ES-I3 (cell line): ENCODE measurements around the gene ITIH5.

Experiments
- H3K36me3 ChIP-seq: 2 replicates; pipeline ENCODE4 v1.6.1; 2013; ENCODE audit warnings: mild to moderate bottlenecking, low read length, control low read depth, moderate library complexity; ENCODE audit not compliant: insufficient read depth
- H3K4me1 ChIP-seq: 2 replicates; pipeline ENCODE4 v1.6.1; 2013; ENCODE audit warnings: mild to moderate bottlenecking, control low read depth, low read length; ENCODE audit not compliant: insufficient read depth
- H3K9ac ChIP-seq: 2 replicates; pipeline ENCODE4 v1.6.1; 2013; ENCODE audit warnings: low read depth, mild to moderate bottlenecking, low read length, moderate library complexity
- H3K9me3 ChIP-seq: 2 replicates; pipeline ENCODE4 v1.6.1; 2013; ENCODE audit warnings: mild to moderate bottlenecking, low read length, moderate library complexity; ENCODE audit not compliant: control insufficient read depth, insufficient read depth

The ITIH5 gene

GRCh38 chr10:7571981-7572380, 94.8 kb downstream of the ITIH5 start:
- Histone ChIP-seq H3K9me3 (no peaks in the 10 kb centered on the region), H3K36me3 (no peaks in the 10 kb centered on the region), H3K4me1 (no peaks in the 10 kb centered on the region), H3K9ac (no peak overlapping the region)

GRCh38 chr10:7567911-7568620, 98.7 kb downstream of the ITIH5 start:
- H3K4me1 ChIP-seq = no peaks in the 10 kb centered on the region
- no peaks in the 10 kb centered on the region for H3K9me3 ChIP-seq

DNA sequence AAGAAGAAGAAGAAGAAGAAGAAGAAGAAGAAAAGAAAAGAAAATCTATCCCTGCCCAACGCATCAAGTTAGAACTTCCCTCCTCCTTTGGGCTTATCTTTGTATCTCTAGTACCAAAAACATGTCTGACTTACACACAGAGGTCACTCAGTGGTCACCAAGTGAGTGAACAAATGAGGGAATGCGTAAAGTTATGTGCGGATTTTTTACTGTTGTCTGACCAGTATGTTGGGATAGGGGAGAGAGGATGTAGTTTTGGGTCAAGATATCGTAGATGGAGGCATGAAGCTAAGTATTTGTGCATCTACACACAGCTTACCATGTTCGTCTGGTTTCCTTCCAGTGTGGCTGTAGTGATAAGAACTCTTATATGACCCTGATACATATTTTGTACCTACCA, 99.9 kb downstream of the ITIH5 start:
- Histone ChIP-seq H3K9ac (no peak overlapping the region), H3K36me3 (no peaks in the 10 kb centered on the region), H3K9me3 (no peaks in the 10 kb centered on the region), H3K4me1 (peaks cover 3% of the 10 kb centered on the region; the same call in 1 of the 2 replicates)

More at GRCh38 chr10:7567911-7568620, 98.7 kb downstream of the ITIH5 start:
- Histone ChIP-seq H3K9ac (no peak overlapping the region), H3K36me3 (no peaks in the 10 kb centered on the region)

DNA sequence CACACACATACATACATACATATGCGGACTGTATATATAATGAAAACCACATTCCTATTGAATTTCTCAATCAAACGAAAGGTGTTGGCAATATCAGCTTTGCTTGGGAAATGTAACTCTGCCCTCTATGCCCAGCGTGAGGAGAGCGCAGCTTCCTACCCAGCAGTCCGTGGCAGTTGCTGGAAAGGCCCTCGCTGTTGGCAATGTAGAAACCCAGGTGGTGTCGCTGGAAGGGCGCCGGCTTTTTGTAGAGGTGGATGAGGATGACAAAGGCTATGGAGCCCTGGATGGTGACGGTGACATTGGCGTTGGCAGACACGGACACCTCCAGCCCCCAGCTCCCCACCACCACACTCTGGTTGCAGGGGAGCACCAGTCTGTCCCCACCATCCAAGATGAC, 100.9 kb downstream of the ITIH5 start:
- H3K9me3 ChIP-seq = no peaks in the 10 kb centered on the region
- H3K9ac ChIP-seq = no peak overlapping the region
- H3K4me1 ChIP-seq = peaks cover 12% of the 10 kb centered on the region; the same call in 1 of the 2 replicates
- H3K36me3 ChIP-seq = no peaks in the 10 kb centered on the region

DNA sequence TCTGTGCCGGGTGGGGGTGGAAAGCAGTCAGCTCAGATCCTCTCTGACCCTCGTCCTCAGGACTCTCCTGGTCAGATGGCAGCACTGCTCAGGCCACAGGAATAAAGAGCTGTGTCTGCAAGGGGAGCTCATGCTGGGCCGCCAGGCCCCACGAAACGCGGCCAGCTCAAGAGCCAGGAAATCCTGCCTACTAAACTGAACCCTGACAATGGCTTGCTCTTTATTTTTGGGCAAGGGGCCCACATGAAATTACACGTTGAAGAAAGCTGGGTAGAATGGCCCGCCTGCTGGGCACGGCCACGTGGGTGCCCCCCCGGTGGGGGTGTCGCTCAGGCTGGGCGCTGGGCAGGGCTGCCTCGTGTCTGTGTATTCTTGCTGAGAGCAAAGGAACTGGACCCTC, 103.0 kb downstream of the ITIH5 start:
- Histone ChIP-seq H3K9me3 (no peaks in the 10 kb centered on the region), H3K36me3 (no peaks in the 10 kb centered on the region), H3K4me1 (peaks cover 12% of the 10 kb centered on the region; the same call in 1 of the 2 replicates), H3K9ac (no peak overlapping the region)

DNA sequence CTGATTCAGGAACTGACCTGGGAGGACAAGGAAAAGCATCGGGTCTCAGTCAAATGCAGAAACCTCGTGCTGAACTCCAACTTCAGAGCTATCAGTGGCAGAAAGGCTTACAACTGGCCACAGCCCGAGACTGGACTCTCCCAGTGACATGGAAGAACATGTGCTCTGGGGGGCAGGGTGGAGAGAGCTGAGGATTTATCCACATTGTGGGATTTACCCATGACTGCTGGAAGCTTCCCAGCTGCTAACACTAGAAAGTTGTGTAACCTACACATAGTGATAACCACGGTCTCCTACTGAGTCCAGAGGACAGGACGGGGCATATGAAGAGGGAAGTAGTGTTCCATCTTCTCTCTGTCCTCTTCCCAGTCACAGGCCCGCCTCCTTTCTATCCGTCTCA, 103.4 kb downstream of the ITIH5 start:
- no peaks in the 10 kb centered on the region for H3K36me3 ChIP-seq
- H3K9ac ChIP-seq = no peak overlapping the region
- peaks cover 12% of the 10 kb centered on the region; the same call in 1 of the 2 replicates for H3K4me1 ChIP-seq
- H3K9me3 ChIP-seq = no peaks in the 10 kb centered on the region

DNA sequence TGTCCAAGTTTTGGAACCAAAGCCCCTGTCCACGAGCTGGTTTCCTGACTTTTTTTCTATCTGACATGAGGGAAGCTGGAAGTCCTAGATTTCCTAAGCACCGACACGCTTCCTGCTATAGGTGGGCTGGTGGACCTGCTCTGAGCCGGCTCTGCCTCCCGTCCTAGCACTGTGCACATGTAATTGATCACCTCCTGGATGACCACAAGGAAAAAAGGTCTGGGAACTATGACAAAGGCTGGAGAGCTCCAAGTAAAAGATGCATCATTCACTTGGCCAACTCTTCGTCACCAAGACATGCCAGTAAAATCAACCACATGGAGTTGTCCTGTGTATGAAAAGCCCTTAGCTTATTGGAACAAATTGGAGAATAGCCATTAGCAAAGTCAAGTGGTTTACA, 104.8 kb downstream of the ITIH5 start:
- Histone ChIP-seq H3K9ac (no peak overlapping the region), H3K4me1 (peaks cover 12% of the 10 kb centered on the region; the same call in 1 of the 2 replicates), H3K9me3 (no peaks in the 10 kb centered on the region), H3K36me3 (no peaks in the 10 kb centered on the region)

DNA sequence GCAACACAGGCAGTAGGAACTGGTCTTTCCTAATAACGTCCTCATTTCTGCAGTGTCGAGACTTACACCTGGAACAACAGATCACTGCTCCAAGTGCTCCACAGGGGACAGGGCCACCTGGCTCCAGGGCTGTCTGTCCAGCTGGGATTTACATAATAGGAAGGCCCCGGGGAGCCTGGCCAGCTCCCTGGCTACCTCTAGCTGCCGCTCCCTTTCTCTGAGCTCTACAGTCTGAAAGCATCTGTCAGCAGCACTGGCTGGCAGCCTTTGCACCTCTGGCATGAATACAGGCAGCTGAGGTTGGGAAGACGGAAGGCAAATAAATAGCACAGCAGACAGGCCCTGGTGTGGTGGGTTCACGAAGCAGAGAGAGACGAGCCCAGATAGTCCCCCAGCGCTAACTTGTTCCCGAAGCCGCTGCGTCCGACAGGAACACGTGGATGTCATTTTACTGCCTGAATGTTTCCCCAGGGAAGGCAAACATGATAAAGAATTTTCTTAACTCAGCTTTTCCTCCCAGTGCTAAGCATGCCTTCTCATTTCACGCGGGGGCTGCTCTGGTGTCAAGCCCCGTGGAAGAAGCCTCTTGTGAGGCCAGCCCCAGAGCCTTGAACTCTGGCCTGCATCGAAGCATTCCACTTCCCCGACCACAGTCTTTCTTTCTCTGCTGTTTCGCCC, 105.4 kb downstream of the ITIH5 start:
- H3K9ac ChIP-seq = no peak overlapping the region
- H3K4me1 ChIP-seq = peaks cover 12% of the 10 kb centered on the region; the same call in 1 of the 2 replicates
- H3K9me3 ChIP-seq = no peaks in the 10 kb centered on the region
- no peaks in the 10 kb centered on the region for H3K36me3 ChIP-seq

DNA sequence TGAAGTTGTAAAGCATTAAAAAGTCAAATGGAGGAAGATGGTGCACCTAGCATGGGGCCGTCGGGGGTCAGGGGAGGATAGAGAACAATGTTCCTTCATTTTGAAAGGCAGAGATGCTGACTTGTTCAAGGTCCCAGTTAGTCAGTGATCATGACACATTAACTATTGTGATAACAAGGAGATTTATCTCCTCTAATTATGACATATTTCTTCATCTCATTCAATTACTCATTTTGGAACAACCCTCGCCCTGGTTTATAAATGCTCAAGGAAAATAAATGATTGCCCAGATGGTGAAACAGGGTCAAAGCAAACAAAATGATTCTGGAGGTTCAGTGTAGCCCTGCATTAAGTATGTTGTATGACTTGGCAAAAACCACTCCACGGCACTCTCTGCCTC, 106.2 kb downstream of the ITIH5 start:
- no peaks in the 10 kb centered on the region for H3K9me3 ChIP-seq
- peaks cover 12% of the 10 kb centered on the region; the same call in 1 of the 2 replicates for H3K4me1 ChIP-seq
- H3K9ac ChIP-seq = no peak overlapping the region
- no peaks in the 10 kb centered on the region for H3K36me3 ChIP-seq

DNA sequence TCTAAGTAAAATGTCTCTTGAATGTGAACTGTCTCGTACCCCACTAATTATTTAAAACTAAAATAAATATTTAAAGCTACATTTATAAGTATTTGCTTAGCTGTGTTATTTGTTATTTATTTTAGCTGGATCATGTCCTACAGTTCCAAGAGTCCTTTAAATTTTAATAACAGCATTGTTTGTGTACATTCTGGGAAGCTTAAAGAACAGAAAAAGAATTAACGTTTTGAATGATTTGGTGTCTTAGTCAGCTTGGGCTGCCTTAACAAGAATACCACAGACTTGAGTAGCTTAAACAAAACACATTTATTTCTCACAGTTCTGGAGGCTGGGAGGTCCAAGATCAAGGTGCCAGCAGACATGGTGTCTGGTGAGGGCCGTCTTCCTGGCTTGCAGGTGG, 107.4 kb downstream of the ITIH5 start:
- Histone ChIP-seq H3K9ac (no peak overlapping the region), H3K9me3 (no peaks in the 10 kb centered on the region), H3K4me1 (peaks cover 12% of the 10 kb centered on the region; the same call in 1 of the 2 replicates), H3K36me3 (no peaks in the 10 kb centered on the region)

DNA sequence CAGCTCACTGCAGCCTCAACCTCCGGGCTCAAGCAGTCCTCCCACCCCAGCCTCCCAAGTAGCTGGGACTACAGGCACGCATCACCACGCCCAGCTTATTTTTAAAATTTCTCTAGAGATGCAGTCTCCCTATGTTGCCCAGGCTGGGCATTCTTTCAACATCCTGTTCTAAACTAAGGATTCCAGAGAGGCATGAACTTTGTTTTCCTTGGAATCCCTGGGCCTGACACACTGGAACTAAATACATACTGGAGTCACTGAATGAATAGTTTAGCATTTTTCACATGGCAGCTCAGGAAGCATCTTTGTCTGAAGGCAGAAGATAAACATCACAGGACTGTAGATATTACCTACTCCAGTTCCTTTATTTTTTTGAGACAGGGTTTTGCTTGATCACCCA, 108.7 kb downstream of the ITIH5 start:
- Histone ChIP-seq H3K9ac (no peak overlapping the region), H3K9me3 (no peaks in the 10 kb centered on the region), H3K36me3 (no peaks in the 10 kb centered on the region), H3K4me1 (peaks cover 12% of the 10 kb centered on the region; the same call in 1 of the 2 replicates)

DNA sequence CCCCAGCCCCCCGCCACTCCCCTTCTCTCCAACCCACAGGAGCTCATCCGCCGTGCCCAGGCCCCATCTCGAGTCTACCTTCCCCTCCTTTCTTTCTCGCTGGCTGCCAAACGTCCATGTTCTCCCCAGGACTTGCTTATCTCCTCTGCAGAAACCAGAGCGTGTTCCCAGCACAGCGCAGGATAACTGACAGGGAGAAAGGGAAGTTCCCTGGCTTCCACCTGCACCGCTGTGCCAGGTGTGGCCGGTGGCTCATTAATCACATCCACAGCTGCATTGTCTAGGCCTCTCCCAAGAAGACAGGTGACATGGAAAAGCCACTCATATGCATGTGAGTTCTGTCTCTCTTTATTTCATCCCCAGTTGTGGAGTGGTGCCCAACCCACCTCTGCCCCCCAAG, 113.2 kb downstream of the ITIH5 start:
- H3K9ac ChIP-seq = no peak overlapping the region
- no peaks in the 10 kb centered on the region for H3K9me3 ChIP-seq
- H3K36me3 ChIP-seq = no peaks in the 10 kb centered on the region

DNA sequence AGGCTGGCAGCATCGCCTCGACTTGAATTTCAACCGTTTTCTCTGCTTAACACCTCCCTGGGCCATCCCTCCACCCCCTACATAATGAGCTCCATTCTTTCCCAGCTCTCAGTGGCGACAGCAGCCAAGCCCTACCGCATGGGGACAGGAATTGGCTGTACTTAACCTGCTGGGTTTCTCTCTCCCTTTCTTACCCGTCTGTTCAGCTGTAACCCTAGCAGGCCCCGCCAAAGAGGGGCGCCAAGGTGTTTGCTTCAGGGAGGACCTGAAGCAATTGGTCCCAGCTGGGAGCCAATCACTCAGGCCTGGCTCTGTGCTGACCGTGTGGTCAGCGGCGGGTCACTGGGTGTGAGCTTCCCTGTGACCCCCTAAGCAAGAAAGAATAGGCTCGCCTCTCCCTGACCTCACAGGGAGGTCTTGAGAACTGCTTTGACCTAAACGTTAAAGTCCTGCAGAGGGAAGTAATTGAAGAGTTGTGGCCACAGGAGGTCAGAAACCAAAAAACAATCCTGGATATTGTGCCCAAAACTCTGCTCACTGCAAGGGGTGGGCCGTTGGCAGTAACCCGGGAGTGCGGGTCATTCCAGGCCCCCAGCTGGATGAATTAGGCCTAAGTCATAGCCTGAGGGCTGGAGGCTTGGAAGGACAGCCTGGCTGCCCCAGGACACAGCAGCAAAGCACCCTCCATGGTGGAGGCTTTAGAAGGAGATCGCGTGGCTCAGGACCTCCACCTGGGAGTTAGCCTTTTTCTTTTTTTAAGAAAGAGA, 114.6 kb downstream of the ITIH5 start:
- H3K9me3 ChIP-seq = no peaks in the 10 kb centered on the region
- no peaks in the 10 kb centered on the region; the same call in 1 of the 2 replicates for H3K4me1 ChIP-seq
- no peak overlapping the region for H3K9ac ChIP-seq
- H3K36me3 ChIP-seq = no peaks in the 10 kb centered on the region

More for the DNA sequence above, 113.2 kb downstream of the ITIH5 start:
- H3K4me1 ChIP-seq = no peaks in the 10 kb centered on the region; the same call in 1 of the 2 replicates

DNA sequence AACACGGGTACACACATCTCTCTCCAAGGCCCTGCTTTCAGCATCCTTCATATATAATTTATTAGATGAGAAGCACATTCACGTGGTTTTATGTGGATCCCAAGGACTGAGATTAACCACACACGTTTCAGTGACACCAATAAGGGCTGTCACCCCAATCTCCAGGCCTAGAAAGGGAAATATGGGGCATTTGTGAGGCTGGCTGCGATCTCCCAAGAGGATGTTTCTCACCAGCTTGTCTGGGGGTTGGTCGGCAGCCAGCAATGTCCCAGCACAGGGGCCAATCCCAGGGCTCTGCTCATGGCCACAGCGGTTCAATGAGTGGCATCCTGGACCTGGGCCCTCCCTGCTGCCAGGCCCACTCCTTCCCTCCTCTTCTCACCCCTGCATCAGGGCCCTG, 115.5 kb downstream of the ITIH5 start:
- Histone ChIP-seq H3K9ac (no peak overlapping the region), H3K9me3 (no peaks in the 10 kb centered on the region), H3K36me3 (no peaks in the 10 kb centered on the region), H3K4me1 (no peaks in the 10 kb centered on the region; the same call in 1 of the 2 replicates)
